Measurements from ENCODE around the gene LRRC17. TPM values are rescaled to one million over a fixed set of nuclear protein-coding genes. Genes with fewer than 3 reads are reported as not detected.

LRRC17 gene
- total and polyA plus RNA-seq, 9 of the 15 experiments (the other 6 are each of a cell fraction or from before 2014, with no cell fraction given) = 0.03 to 0.18 (median 0.12) TPM; not detected in 5

DNA sequence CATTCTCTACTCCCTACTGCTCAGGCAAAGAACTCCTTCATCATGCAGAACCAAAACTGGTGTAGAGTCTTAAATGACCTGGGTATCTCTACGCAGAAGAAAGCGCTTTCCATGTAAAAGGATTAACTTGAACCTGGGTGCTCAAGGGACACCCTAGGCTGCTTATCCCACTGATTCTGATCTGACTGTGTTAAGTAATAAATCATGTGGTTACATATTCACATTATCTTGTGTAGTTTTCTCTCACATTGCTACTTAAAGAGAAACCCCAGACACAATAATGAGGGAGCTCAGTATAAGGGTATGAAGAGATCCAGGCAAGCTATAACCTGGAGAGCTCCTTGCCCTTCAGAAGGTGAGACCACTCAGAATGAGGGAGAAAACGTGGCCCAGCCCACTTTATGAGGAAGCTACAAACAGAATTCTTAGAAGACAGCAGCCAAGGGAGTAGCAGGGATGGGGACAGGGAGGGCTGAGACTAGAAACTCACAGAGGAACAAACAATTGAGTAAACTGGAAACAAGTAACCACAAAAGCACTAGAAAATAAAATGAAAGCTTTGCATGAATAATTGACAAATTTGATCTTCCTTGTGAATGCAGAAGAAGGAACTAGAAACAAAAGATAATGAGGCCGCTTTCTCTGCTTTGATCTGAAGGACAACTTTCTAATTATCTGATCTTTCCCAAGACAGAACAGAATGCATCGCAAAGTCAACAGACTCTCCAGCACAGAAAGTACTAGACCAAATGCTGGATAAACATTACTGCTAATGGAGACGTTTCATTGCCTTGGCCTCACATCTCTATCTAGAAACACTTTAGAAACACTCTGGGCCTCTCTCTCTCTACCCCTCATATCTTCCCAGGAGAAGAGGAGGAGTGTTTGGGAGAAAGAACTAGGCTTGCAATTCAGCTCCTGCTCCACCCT lies 76.1 kb downstream of the LRRC17 start (continued):
- TF ChIP-seq, protein P1, sequence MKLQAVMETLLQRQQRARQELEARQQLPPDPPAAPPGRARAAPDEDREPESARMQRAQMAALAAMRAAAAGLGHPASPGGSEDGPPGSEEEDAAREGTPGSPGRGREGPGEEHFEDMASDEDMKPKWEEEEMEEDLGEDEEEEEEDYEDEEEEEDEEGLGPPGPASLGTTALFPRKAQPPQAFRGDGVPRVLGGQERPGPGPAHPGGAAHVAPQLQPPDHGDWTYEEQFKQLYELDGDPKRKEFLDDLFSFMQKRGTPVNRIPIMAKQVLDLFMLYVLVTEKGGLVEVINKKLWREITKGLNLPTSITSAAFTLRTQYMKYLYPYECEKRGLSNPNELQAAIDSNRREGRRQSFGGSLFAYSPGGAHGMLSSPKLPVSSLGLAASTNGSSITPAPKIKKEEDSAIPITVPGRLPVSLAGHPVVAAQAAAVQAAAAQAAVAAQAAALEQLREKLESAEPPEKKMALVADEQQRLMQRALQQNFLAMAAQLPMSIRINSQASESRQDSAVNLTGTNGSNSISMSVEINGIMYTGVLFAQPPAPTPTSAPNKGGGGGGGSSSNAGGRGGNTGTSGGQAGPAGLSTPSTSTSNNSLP (IDR thresholded peaks at IDR 0.05; ENCODE audit: borderline replicate concordance, low read depth, low read length) = no peak
- no peak for TF ChIP-seq CAMTA2 (CRISPR knock-in tag; conservative IDR thresholded peaks at IDR 0.05)
- TF ChIP-seq FUS (optimal IDR thresholded peaks at IDR 0.05; ENCODE audit: low read depth, low read length) = no peak
- TF ChIP-seq, protein P2, sequence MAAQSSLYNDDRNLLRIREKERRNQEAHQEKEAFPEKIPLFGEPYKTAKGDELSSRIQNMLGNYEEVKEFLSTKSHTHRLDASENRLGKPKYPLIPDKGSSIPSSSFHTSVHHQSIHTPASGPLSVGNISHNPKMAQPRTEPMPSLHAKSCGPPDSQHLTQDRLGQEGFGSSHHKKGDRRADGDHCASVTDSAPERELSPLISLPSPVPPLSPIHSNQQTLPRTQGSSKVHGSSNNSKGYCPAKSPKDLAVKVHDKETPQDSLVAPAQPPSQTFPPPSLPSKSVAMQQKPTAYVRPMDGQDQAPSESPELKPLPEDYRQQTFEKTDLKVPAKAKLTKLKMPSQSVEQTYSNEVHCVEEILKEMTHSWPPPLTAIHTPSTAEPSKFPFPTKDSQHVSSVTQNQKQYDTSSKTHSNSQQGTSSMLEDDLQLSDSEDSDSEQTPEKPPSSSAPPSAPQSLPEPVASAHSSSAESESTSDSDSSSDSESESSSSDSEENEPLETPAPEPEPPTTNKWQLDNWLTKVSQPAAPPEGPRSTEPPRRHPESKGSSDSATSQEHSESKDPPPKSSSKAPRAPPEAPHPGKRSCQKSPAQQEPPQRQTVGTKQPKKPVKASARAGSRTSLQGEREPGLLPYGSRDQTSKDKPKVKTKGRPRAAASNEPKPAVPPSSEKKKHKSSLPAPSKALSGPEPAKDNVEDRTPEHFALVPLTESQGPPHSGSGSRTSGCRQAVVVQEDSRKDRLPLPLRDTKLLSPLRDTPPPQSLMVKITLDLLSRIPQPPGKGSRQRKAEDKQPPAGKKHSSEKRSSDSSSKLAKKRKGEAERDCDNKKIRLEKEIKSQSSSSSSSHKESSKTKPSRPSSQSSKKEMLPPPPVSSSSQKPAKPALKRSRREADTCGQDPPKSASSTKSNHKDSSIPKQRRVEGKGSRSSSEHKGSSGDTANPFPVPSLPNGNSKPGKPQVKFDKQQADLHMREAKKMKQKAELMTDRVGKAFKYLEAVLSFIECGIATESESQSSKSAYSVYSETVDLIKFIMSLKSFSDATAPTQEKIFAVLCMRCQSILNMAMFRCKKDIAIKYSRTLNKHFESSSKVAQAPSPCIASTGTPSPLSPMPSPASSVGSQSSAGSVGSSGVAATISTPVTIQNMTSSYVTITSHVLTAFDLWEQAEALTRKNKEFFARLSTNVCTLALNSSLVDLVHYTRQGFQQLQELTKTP (IDR thresholded peaks at IDR 0.05; ENCODE audit: low read depth in 1 of 2, partially characterized antibody in 2 of 2) = peak in 1 of 2 experiments; percentile 10
- TF ChIP-seq POLR2B (IDR thresholded peaks at IDR 0.05; ENCODE audit: low read depth, partially characterized antibody) = peak; percentile 6
- TF ChIP-seq CCAR2 (IDR thresholded peaks at IDR 0.05; ENCODE audit: low read depth, low read length) = no peak
- TF ChIP-seq ZBTB7A (IDR thresholded peaks at IDR 0.05; ENCODE audit: borderline replicate concordance, control insufficient read depth, low read depth, low read length) = no peak
- TF ChIP-seq ETS2 (tag; IDR thresholded peaks at IDR 0.05; ENCODE audit: borderline replicate concordance, poor library complexity, severe bottlenecking) = no peak
- TF ChIP-seq, protein P3, sequence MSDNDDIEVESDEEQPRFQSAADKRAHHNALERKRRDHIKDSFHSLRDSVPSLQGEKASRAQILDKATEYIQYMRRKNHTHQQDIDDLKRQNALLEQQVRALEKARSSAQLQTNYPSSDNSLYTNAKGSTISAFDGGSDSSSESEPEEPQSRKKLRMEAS (CRISPR knock-in tag; IDR thresholded peaks at IDR 0.05) = no peak
- no peak for TF ChIP-seq GABPA (tag; conservative IDR thresholded peaks at IDR 0.05; ENCODE audit: low read depth)
- TF ChIP-seq ZNF445 (CRISPR knock-in tag; IDR thresholded peaks at IDR 0.05; ENCODE audit: low read depth) = no peak
- no peak for TF ChIP-seq ZNF324 (CRISPR knock-in tag; IDR thresholded peaks at IDR 0.05)
